SK-N-MC (cell line): Measurements from ENCODE around the gene NRAS.

Experiments used
- EZH2 ChIP-seq: fragments of 200-600 bp; sonication (generic); IDR thresholded peaks from one replicate; pipeline ENCODE4 v1.6.1; 2017; ENCODE audit warnings: antibody characterized with exemption
- FOXP2 ChIP-seq: optimal IDR thresholded peaks from 2 replicates; pipeline ENCODE3; 2011; ENCODE audit warnings: mild to moderate bottlenecking, moderate library complexity; ENCODE audit not compliant: insufficient read depth; ENCODE audit errors: extremely low read length, control extremely low read depth
- POLR2AphosphoS5 ChIP-seq: IDR thresholded peaks from 2 replicates; pipeline ENCODE4 v1.6.1; 2012; ENCODE audit warnings: mild to moderate bottlenecking, low read depth, low read length, borderline replicate concordance

DNA sequence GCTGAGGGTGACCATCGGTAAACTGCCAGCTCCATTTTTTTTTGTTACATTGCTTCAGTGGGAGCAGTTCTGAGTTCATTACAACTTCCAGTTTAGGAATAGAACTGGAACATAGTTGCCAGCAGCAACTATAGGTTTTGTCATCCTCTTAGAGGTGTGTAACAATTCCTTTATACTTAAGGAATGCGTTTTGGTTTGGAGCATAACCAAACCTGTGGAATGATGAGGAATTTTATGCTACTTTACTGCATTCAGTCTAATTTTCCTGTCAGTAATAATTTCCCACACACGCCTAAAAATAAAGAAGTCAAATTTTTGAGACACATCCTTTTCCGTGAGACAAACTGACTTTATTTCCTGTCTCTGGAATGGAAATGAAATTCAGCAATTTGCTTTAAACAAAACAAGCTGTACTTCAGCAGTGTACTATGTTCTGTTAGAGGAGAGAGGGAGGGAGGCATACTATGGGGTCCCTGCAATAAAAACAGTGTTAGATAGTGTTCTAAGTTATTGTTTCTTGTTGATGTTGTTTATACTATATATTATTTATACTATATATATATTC is 16.5 kb downstream of the NRAS start:
- TF ChIP-seq POLR2AphosphoS5 (0 out of 2 replicates have a peak, but pooled peaks have one; percentile 20), EZH2 (no peak), FOXP2 (no peak)
